Measurements from ENCODE around the gene SIDT2. TPM values are rescaled to one million over a fixed set of nuclear protein-coding genes. Genes with fewer than 3 reads are reported as not detected.

Gene SIDT2
- total RNA-seq, 1 experiment from 2014 or later, result 27.6 TPM

DNA sequence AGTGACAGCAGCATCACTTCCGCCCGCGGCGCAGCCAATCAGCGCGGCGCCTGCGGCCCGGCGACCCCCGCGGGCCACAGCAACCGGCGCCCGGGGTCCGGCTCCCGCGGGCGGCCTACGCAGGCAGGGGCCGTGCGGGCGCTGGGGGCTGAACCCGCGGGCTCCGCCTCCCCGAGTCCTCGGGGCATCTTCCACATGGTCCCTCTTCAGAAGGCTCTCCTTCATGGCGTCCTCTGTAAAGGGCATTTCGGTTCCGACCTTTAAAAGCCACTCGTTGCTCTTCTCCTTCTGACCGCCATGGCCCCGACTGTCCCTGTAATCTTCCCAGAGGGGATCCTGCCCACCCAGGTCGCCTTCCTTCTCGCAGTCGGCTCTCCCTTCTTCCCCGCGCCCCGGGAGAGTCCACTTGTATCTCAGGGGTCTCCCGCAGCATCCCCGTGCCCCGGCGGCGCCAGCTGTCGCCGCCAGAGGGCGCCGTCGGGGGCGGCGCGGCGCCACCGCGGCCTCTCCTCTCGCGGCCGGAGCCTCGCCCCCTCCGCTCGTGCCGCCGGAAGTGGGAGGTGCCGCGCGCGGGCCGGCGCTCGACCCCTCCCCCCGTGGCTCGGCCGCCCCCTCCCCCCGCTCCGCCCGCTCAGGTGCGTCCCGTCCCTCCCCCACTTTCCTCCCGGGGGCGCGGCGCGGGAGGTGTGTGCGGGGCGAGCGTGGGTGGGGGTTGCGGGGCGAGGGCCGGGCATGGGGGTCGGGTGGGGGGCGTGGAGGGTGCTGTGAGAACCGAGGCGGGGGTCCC is 53.7 kb downstream of the SIDT2 start, which contains the start of gene RNF214 (continued):
- no peak for TF ChIP-seq CREM (CRISPR knock-in tag; IDR thresholded peaks at IDR 0.05)
- TF ChIP-seq ETV6 (CRISPR knock-in tag; IDR thresholded peaks at IDR 0.05), result no peak
- TF ChIP-seq, protein P1, sequence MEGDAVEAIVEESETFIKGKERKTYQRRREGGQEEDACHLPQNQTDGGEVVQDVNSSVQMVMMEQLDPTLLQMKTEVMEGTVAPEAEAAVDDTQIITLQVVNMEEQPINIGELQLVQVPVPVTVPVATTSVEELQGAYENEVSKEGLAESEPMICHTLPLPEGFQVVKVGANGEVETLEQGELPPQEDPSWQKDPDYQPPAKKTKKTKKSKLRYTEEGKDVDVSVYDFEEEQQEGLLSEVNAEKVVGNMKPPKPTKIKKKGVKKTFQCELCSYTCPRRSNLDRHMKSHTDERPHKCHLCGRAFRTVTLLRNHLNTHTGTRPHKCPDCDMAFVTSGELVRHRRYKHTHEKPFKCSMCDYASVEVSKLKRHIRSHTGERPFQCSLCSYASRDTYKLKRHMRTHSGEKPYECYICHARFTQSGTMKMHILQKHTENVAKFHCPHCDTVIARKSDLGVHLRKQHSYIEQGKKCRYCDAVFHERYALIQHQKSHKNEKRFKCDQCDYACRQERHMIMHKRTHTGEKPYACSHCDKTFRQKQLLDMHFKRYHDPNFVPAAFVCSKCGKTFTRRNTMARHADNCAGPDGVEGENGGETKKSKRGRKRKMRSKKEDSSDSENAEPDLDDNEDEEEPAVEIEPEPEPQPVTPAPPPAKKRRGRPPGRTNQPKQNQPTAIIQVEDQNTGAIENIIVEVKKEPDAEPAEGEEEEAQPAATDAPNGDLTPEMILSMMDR (IDR thresholded peaks at IDR 0.05), result peak; percentile 93
- TF ChIP-seq, protein P2, sequence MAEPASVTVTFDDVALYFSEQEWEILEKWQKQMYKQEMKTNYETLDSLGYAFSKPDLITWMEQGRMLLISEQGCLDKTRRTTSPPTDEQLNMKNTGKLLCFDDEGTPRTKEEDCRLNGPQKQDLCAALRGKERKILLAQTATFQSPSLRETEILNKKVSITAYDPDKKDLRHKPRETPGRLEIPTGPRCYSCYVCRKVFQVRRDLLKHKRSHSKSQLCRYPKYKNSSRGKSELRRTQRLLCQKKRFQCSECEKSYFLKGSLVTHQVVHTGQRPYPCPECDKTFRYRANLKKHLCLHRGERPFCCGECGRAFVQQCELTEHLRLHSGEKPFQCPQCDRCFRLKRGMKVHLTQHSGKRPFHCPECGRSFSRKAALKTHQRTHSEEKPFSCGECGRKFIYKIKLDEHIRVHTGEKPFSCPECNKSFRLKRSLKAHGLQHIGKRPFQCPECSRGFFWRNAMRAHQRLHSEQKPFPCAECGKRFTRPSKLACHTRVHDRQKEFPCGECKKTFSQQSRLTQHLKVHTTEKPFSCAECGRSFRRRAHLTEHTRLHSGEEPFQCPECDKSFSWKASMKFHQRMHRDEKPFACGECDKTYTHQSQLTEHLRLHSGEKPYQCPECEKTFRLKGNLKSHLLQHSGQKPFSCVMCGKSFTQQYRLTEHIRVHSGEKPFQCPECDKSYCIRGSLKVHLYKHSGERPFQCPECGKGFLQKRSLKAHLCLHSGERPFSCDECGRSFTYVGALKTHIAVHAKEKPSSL (CRISPR knock-in tag; conservative IDR thresholded peaks at IDR 0.05), result no peak
- TF ChIP-seq, protein P3, sequence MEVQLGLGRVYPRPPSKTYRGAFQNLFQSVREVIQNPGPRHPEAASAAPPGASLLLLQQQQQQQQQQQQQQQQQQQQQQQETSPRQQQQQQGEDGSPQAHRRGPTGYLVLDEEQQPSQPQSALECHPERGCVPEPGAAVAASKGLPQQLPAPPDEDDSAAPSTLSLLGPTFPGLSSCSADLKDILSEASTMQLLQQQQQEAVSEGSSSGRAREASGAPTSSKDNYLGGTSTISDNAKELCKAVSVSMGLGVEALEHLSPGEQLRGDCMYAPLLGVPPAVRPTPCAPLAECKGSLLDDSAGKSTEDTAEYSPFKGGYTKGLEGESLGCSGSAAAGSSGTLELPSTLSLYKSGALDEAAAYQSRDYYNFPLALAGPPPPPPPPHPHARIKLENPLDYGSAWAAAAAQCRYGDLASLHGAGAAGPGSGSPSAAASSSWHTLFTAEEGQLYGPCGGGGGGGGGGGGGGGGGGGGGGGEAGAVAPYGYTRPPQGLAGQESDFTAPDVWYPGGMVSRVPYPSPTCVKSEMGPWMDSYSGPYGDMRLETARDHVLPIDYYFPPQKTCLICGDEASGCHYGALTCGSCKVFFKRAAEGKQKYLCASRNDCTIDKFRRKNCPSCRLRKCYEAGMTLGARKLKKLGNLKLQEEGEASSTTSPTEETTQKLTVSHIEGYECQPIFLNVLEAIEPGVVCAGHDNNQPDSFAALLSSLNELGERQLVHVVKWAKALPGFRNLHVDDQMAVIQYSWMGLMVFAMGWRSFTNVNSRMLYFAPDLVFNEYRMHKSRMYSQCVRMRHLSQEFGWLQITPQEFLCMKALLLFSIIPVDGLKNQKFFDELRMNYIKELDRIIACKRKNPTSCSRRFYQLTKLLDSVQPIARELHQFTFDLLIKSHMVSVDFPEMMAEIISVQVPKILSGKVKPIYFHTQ (CRISPR knock-in tag; IDR thresholded peaks at IDR 0.05), result no peak
- TF ChIP-seq KAT7 (CRISPR knock-in tag; IDR thresholded peaks at IDR 0.05; ENCODE audit: borderline replicate concordance), result no peak; the same call in 1 of the 2 replicates
- TF ChIP-seq, protein P4, sequence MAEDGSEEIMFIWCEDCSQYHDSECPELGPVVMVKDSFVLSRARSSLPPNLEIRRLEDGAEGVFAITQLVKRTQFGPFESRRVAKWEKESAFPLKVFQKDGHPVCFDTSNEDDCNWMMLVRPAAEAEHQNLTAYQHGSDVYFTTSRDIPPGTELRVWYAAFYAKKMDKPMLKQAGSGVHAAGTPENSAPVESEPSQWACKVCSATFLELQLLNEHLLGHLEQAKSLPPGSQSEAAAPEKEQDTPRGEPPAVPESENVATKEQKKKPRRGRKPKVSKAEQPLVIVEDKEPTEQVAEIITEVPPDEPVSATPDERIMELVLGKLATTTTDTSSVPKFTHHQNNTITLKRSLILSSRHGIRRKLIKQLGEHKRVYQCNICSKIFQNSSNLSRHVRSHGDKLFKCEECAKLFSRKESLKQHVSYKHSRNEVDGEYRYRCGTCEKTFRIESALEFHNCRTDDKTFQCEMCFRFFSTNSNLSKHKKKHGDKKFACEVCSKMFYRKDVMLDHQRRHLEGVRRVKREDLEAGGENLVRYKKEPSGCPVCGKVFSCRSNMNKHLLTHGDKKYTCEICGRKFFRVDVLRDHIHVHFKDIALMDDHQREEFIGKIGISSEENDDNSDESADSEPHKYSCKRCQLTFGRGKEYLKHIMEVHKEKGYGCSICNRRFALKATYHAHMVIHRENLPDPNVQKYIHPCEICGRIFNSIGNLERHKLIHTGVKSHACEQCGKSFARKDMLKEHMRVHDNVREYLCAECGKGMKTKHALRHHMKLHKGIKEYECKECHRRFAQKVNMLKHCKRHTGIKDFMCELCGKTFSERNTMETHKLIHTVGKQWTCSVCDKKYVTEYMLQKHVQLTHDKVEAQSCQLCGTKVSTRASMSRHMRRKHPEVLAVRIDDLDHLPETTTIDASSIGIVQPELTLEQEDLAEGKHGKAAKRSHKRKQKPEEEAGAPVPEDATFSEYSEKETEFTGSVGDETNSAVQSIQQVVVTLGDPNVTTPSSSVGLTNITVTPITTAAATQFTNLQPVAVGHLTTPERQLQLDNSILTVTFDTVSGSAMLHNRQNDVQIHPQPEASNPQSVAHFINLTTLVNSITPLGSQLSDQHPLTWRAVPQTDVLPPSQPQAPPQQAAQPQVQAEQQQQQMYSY (CRISPR knock-in tag; IDR thresholded peaks at IDR 0.05), result no peak
- TF ChIP-seq GABPB1 (CRISPR knock-in tag; IDR thresholded peaks at IDR 0.05), result no peak
- TF ChIP-seq MXD4 (CRISPR knock-in tag; IDR thresholded peaks at IDR 0.05; ENCODE audit: borderline replicate concordance), result no peak
- TF ChIP-seq, protein P5, sequence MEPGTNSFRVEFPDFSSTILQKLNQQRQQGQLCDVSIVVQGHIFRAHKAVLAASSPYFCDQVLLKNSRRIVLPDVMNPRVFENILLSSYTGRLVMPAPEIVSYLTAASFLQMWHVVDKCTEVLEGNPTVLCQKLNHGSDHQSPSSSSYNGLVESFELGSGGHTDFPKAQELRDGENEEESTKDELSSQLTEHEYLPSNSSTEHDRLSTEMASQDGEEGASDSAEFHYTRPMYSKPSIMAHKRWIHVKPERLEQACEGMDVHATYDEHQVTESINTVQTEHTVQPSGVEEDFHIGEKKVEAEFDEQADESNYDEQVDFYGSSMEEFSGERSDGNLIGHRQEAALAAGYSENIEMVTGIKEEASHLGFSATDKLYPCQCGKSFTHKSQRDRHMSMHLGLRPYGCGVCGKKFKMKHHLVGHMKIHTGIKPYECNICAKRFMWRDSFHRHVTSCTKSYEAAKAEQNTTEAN (CRISPR knock-in tag; IDR thresholded peaks at IDR 0.05), result no peak
- TF ChIP-seq NFYB (CRISPR knock-in tag; conservative IDR thresholded peaks at IDR 0.05; ENCODE audit: low read depth), result peak; percentile 53
- TF ChIP-seq, protein P6, sequence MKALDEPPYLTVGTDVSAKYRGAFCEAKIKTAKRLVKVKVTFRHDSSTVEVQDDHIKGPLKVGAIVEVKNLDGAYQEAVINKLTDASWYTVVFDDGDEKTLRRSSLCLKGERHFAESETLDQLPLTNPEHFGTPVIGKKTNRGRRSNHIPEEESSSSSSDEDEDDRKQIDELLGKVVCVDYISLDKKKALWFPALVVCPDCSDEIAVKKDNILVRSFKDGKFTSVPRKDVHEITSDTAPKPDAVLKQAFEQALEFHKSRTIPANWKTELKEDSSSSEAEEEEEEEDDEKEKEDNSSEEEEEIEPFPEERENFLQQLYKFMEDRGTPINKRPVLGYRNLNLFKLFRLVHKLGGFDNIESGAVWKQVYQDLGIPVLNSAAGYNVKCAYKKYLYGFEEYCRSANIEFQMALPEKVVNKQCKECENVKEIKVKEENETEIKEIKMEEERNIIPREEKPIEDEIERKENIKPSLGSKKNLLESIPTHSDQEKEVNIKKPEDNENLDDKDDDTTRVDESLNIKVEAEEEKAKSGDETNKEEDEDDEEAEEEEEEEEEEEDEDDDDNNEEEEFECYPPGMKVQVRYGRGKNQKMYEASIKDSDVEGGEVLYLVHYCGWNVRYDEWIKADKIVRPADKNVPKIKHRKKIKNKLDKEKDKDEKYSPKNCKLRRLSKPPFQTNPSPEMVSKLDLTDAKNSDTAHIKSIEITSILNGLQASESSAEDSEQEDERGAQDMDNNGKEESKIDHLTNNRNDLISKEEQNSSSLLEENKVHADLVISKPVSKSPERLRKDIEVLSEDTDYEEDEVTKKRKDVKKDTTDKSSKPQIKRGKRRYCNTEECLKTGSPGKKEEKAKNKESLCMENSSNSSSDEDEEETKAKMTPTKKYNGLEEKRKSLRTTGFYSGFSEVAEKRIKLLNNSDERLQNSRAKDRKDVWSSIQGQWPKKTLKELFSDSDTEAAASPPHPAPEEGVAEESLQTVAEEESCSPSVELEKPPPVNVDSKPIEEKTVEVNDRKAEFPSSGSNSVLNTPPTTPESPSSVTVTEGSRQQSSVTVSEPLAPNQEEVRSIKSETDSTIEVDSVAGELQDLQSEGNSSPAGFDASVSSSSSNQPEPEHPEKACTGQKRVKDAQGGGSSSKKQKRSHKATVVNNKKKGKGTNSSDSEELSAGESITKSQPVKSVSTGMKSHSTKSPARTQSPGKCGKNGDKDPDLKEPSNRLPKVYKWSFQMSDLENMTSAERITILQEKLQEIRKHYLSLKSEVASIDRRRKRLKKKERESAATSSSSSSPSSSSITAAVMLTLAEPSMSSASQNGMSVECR (CRISPR knock-in tag; IDR thresholded peaks at IDR 0.05; ENCODE audit: borderline replicate concordance), result no peak
- TF ChIP-seq, protein P7, sequence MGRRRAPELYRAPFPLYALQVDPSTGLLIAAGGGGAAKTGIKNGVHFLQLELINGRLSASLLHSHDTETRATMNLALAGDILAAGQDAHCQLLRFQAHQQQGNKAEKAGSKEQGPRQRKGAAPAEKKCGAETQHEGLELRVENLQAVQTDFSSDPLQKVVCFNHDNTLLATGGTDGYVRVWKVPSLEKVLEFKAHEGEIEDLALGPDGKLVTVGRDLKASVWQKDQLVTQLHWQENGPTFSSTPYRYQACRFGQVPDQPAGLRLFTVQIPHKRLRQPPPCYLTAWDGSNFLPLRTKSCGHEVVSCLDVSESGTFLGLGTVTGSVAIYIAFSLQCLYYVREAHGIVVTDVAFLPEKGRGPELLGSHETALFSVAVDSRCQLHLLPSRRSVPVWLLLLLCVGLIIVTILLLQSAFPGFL (CRISPR knock-in tag; IDR thresholded peaks at IDR 0.05; ENCODE audit: borderline replicate concordance), result no peak
- no peak for TF ChIP-seq HMGA2 (CRISPR knock-in tag; IDR thresholded peaks at IDR 0.05)

Measured in WTC11 (cell line).